Upper lobe of left lung (tissue), 4 donors: Measurements from ENCODE around the gene PRCC.

Source experiments
- EP300 ChIP-seq, 4 donors: sonication (generic); formaldehyde crosslinking; IDR thresholded peaks; one replicate each; pipeline ENCODE4 v1.5.1; 2017; ENCODE audit warnings: antibody characterized with exemption in 4 of 4, control low read depth in 2 of 4
- POLR2A ChIP-seq, 4 donors: fragments of 450-650 bp; IDR thresholded peaks; one replicate each; pipeline ENCODE4 v1.5.1; 2016 to 2017; ENCODE audit warnings: antibody characterized with exemption in 4 of 4, mild to moderate bottlenecking in 2 of 4
- POLR2AphosphoS5 ChIP-seq, 2 donors: sonication (generic); formaldehyde crosslinking; IDR thresholded peaks; one replicate each; pipeline ENCODE4 v1.5.1; 2017; ENCODE audit warnings: antibody characterized with exemption in 2 of 2
- TF ChIP-seq, protein P1 (sequence below), 6 experiments: fragments of 450-650 bp in 4 of 6; fragments of 200-600 bp in 2 of 6; sonication (generic) in 2 of 6; IDR thresholded peaks; one replicate each; pipeline ENCODE4 v1.5.1; 2016 to 2019; ENCODE audit warnings: antibody characterized with exemption in 6 of 6

DNA sequence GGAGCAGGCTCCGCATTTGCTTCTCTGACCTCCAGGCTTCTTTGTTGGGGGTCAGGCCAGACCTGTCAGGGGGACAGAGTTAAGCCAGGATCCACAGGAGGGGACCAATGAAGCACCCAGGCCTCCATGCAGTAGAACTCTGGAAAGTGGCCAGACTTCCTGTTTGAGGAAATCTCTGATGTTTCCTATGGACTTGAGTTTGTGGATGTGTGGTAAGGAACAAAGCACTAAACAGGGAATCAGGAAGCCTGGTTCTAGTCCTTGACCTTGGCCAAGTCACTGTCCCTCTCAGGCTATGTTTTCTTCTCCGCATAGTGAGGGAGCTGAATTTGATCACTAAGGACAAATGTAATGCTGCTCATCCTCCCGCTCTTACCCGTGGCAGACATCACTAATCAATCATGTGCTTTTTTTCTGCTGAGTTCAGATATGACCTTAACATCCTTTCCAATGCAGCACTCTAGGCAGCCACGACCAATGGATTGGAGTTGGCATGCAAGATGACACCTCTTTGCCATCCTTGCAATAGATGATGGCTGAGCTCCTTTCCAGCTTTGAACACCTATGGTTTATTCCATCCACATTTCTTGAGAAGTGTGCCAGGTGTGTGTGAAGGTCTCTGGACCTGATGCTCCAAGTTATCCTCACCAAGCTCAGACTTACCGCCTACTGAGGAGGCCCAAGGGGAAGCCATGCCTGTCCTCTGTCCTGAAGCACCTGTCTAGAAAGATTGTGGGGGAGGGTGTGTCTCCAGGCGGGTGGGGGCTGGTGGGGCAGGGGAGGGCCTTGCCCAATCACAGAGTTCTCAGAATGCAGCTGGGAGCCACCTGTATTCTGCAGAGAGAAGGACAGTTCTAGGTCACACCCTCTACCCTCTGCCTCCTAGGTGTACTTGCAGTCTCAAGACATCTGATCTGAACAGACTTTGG is 39.4 kb downstream of the PRCC start:
- TF ChIP-seq, protein P1, sequence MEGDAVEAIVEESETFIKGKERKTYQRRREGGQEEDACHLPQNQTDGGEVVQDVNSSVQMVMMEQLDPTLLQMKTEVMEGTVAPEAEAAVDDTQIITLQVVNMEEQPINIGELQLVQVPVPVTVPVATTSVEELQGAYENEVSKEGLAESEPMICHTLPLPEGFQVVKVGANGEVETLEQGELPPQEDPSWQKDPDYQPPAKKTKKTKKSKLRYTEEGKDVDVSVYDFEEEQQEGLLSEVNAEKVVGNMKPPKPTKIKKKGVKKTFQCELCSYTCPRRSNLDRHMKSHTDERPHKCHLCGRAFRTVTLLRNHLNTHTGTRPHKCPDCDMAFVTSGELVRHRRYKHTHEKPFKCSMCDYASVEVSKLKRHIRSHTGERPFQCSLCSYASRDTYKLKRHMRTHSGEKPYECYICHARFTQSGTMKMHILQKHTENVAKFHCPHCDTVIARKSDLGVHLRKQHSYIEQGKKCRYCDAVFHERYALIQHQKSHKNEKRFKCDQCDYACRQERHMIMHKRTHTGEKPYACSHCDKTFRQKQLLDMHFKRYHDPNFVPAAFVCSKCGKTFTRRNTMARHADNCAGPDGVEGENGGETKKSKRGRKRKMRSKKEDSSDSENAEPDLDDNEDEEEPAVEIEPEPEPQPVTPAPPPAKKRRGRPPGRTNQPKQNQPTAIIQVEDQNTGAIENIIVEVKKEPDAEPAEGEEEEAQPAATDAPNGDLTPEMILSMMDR (IDR thresholded peaks at IDR 0.05) = no peak
- no peak for TF ChIP-seq POLR2A (IDR thresholded peaks at IDR 0.05)
- TF ChIP-seq POLR2AphosphoS5 (IDR thresholded peaks at IDR 0.05) = no peak
- no peak for TF ChIP-seq EP300 (IDR thresholded peaks at IDR 0.05)
